Type B pancreatic cell (in vitro differentiated cells): ENCODE data around the gene PLXDC1. TPM values are rescaled to one million over a fixed set of nuclear protein-coding genes. Genes with fewer than 3 reads are reported as not detected.

Source experiments
- DNase-seq: peaks from one replicate; pipeline ENCODE4 v3.0.0; 2021; ENCODE audit warnings: mixed read lengths; ENCODE audit not compliant: unreplicated experiment; ENCODE audit errors: extremely low spot score
- H3K27ac Mint-ChIP-seq: 2 replicates; pipeline ENCODE4 v1.8.0; 2021; ENCODE audit warnings: mild to moderate bottlenecking, mixed read lengths
- H3K27me3 Mint-ChIP-seq: 2 replicates; pipeline ENCODE4 v1.8.0; 2021; ENCODE audit warnings: mixed read lengths
- H3K36me3 Mint-ChIP-seq: 2 replicates; pipeline ENCODE4 v1.8.0; 2021; ENCODE audit warnings: mixed read lengths
- H3K4me1 Mint-ChIP-seq: one replicate; pipeline ENCODE4 v1.8.0; 2021; ENCODE audit warnings: mixed read lengths; ENCODE audit not compliant: unreplicated experiment
- H3K4me3 Mint-ChIP-seq: 2 replicates; pipeline ENCODE4 v1.8.0; 2021; ENCODE audit warnings: mild to moderate bottlenecking, mixed read lengths
- H3K9me3 Mint-ChIP-seq: 2 replicates; pipeline ENCODE4 v1.8.0; 2021; ENCODE audit warnings: mixed read lengths
- CTCF ChIP-seq: fragments of 200-600 bp; sonication (generic); conservative IDR thresholded peaks from 2 replicates; pipeline ENCODE4 v1.5.0; 2021; ENCODE audit warnings: antibody characterized with exemption, mild to moderate bottlenecking
- total RNA-seq: library from RNA; stranded (reverse); gene quantifications from 2 replicates; pipeline ENCODE4 v1.2.1, GENCODE V29; 2021; ENCODE audit warnings: low replicate concordance

PLXDC1 gene
- total RNA-seq, 1 donor from 2014 or later, result 5.0 TPM

- Mint-ChIP-seq H3K27ac (no peak overlapping the region), H3K4me3 (no peak overlapping the region), H3K9me3 (no peaks in the 10 kb centered on the region), H3K4me1 (peaks cover 5% of the 10 kb centered on the region), H3K27me3 (peaks cover 24% of the 10 kb centered on the region), H3K36me3 (no peaks in the 10 kb centered on the region)
- DNase-seq, result no peak
- no peak for TF ChIP-seq CTCF
These were observed 10.5 kb upstream of the PLXDC1 start for GRCh38 chr17:39161962-39162361.

GRCh38 chr17:39158623-39159022 lies 7.2 kb upstream of the PLXDC1 start:
- H3K27me3 Mint-ChIP-seq, result peaks cover 13% of the 10 kb centered on the region
- no peak overlapping the region for H3K27ac Mint-ChIP-seq
- H3K4me3 Mint-ChIP-seq, result peak overlapping the region; percentile 22
- H3K4me1 Mint-ChIP-seq, result peaks cover 2% of the 10 kb centered on the region
- H3K36me3 Mint-ChIP-seq, result peaks cover 6% of the 10 kb centered on the region
- no peaks in the 10 kb centered on the region for H3K9me3 Mint-ChIP-seq
- DNase-seq, result no peak
- TF ChIP-seq CTCF, result no peak

GRCh38 chr17:39156491-39156890 lies 5.1 kb upstream of the PLXDC1 start:
- no peak for TF ChIP-seq CTCF
- Mint-ChIP-seq H3K27me3 (peaks cover 30% of the 10 kb centered on the region), H3K4me3 (peak overlapping the region; percentile 79), H3K9me3 (no peaks in the 10 kb centered on the region), H3K27ac (peak overlapping the region; percentile 81), H3K36me3 (peaks cover 6% of the 10 kb centered on the region), H3K4me1 (peaks cover 13% of the 10 kb centered on the region)
- no peak for DNase-seq

- no peak for DNase-seq
- H3K4me1 Mint-ChIP-seq, result peaks cover 13% of the 10 kb centered on the region
- H3K27ac Mint-ChIP-seq, result no peak overlapping the region
- H3K9me3 Mint-ChIP-seq, result no peaks in the 10 kb centered on the region
- peaks cover 33% of the 10 kb centered on the region for H3K27me3 Mint-ChIP-seq
- H3K4me3 Mint-ChIP-seq, result peak overlapping the region; percentile 98
- peaks cover 6% of the 10 kb centered on the region for H3K36me3 Mint-ChIP-seq
- no peak for TF ChIP-seq CTCF
These were observed 4.2 kb upstream of the PLXDC1 start for GRCh38 chr17:39155654-39156053.

GRCh38 chr17:39153599-39154051 lies 2.2 kb upstream of the PLXDC1 start:
- H3K9me3 Mint-ChIP-seq, result no peaks in the 10 kb centered on the region
- peak; percentile 98 for DNase-seq
- H3K4me3 Mint-ChIP-seq, result peak overlapping the region; percentile 98
- H3K4me1 Mint-ChIP-seq, result peaks cover 13% of the 10 kb centered on the region
- TF ChIP-seq CTCF, result no peak
- peaks cover 53% of the 10 kb centered on the region for H3K27me3 Mint-ChIP-seq
- peaks cover 6% of the 10 kb centered on the region for H3K36me3 Mint-ChIP-seq
- H3K27ac Mint-ChIP-seq, result peak overlapping the region; percentile 94
